Right renal pelvis (tissue), 4 donors: ENCODE results near the gene ADGRD2. TPM values are rescaled to one million over a fixed set of nuclear protein-coding genes. Genes with fewer than 3 reads are reported as not detected.

ENCODE experiments used
- DNase-seq, 4 donors: peaks; one replicate each; pipeline ENCODE4 v3.0.0-alpha.2; 2013; ENCODE audit warnings: low read depth in 4 of 4, low spot score in 3 of 4, missing footprints in 1 of 4
- polyA plus RNA-seq, 4 donors: library from polyadenylated mRNA; unstranded; fragments of 120-200 nt; gene quantifications; one replicate each; pipeline ENCODE4 v1.2.1, GENCODE V29; 2013; ENCODE audit not compliant: insufficient read length in 4 of 4

The ADGRD2 gene
- polyA plus RNA-seq, 4 donors = 0.14 to 0.16 TPM; not detected in 2

GRCh38 chr9:124477211-124477647 is 27.0 kb downstream of the ADGRD2 start:
- no peak for DNase-seq

GRCh38 chr9:124477648-124478285 is 27.5 kb downstream of the ADGRD2 start:
- DNase-seq = no peak

- DNase-seq = no peak
Observed at GRCh38 chr9:124478354-124478753, 28.1 kb downstream of the ADGRD2 start.

- DNase-seq = no peak
Observed at GRCh38 chr9:124479371-124479770, 29.1 kb downstream of the ADGRD2 start.

GRCh38 chr9:124479947-124480620 is 29.8 kb downstream of the ADGRD2 start:
- DNase-seq = no peak

- DNase-seq = no peak
Observed at GRCh38 chr9:124480621-124480981, 30.4 kb downstream of the ADGRD2 start.

GRCh38 chr9:124481115-124481514 is 30.9 kb downstream of the ADGRD2 start:
- no peak for DNase-seq

GRCh38 chr9:124482431-124483031 is 32.3 kb downstream of the ADGRD2 start:
- DNase-seq = no peak

- DNase-seq = no peak
Observed at GRCh38 chr9:124483481-124483880, 33.2 kb downstream of the ADGRD2 start.

- no peak for DNase-seq
Observed at GRCh38 chr9:124485201-124485600, 35.0 kb downstream of the ADGRD2 start.

GRCh38 chr9:124485936-124486335 is 35.7 kb downstream of the ADGRD2 start:
- no peak for DNase-seq

GRCh38 chr9:124486778-124487259 is 36.6 kb downstream of the ADGRD2 start:
- no peak for DNase-seq

GRCh38 chr9:124487260-124488182 is 37.3 kb downstream of the ADGRD2 start:
- no peak for DNase-seq

- no peak for DNase-seq
Observed at GRCh38 chr9:124488641-124489210, 38.5 kb downstream of the ADGRD2 start.

GRCh38 chr9:124489222-124489621 is 39.0 kb downstream of the ADGRD2 start:
- no peak for DNase-seq

- no peak for DNase-seq
Observed at GRCh38 chr9:124490004-124490403, 39.8 kb downstream of the ADGRD2 start.

GRCh38 chr9:124491049-124491975 is 41.1 kb downstream of the ADGRD2 start:
- DNase-seq = no peak

- DNase-seq = no peak
Observed at GRCh38 chr9:124492818-124493217, 42.6 kb downstream of the ADGRD2 start.

GRCh38 chr9:124493218-124493617 is 43.0 kb downstream of the ADGRD2 start:
- DNase-seq = no peak
